NCI-H2029 treated with DMSO at 0.1 percent for 48 hours (cell line): ENCODE results near the gene UBAP1L.
"Not testable (repeated sequence)": the region's sequence is repeated elsewhere in the genome, so short reads cannot be mapped to it uniquely, and the experiment has no call there.

Experiments
- DNase-seq: peaks from one replicate; lab custom pipeline; 2025; lab: John Stamatoyannopoulos, UW

UBAP1L gene

DNA sequence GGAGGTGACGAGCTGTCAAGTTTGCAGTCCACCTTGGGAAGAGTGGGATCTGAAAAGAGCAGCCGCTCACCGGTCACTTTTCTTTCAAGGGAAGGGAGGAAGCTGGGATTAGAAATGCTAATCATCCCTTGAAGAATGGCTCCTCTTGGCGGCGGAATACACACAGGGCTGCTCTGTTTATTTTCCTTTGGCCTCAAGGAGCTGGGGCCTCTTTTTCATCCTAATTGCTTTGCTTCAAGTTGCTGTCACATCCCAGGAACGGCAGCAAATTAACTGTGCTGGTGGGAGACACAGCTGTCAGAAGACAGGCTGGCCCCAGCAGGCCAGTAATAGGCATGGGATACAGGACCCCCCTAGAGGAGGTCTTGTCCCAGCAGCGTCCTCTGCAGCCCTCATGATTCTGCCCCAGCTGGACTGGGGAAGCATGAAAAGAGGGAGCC lies 31.7 kb downstream of the UBAP1L start:
- DNase-seq: no peak

DNA sequence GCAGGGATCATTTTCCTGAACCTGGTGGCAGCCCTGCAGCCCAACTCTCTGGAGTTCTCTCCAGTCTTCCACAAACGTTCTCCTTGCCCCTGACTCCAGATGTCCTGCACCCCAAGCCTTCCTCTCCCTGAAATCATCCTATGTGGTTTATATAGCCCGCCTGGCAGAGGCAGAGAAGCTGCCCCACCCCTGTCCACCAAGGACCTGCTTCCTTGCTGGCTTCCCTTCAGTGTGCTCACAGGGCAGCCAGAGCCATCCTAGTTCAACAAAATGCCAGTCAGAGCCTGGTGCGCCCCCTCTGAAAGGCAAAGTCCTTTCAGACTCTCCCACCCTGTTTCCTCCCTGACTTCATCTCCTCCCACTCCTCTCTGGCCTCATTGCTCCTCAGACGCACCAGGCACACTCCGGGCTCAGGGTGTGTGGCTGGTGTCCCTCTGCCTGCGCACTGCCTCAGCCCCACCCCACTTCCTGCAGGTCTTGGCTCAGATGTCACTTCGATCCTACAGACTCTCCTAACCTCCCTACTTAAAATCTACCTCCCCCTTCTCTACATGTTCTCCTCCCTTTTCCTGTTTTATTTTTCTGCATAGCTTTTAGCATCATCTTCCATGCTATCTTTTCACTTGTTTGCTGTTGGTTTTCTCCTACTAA lies 32.6 kb downstream of the UBAP1L start:
- DNase-seq: no peak

DNA sequence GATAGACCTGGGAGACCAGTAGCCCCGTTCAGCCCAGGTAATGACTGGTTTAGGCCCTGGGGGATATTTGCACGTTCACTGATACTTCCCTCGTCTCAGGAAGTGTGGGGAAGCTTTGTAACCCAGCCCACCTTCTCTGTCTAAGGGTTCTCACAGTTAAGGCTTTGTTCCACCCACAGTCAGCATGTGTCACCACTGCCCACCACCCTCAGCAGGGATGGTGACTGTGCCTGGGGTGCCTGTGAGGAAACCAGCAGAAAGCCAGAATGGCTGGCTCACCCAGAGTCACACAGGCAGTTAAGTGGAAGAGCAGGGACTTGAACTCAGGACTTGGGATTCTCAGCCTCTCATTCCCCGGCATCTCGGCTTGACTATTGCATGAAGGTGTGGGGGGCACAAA lies 33.2 kb downstream of the UBAP1L start:
- DNase-seq: no peak

DNA sequence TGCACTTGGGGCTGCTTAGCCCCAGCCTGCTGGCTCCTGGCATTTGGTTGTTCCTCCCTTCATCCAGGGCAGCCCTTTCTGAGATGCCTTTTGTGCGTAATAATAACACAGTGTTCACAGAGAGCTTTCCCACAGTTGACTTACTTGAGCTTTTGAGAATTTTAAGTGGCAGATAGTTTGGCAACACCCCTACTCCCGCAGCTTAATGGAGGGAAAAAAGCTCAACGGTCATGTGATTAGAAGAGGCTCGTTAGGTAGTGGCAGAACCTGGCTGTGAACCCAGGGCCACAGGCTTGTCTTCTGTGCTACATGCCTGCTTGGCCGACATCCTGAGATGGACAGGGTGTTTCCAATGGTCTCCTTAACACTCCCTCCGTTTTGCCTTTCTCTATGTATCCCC lies 33.7 kb downstream of the UBAP1L start:
- no peak for DNase-seq

DNA sequence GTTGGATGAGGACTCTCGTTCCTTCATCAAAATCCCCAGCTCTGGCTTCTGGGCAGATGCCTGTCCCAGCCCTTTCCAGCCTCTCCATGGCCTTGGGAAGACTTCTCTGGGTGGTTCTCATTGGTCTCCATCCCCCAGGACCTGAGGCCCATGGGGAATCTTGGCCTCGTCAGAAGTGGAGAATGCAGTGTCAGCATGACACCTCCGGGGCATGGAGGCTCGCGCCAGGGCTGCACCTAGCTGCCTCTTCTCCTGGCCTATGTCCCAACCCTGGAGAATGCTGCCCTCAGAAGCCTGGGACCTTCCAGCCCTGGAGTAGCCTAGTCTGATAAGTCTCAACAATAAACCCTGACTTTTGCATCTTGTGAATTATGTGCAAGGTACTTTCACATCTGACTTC lies 35.4 kb downstream of the UBAP1L start:
- no peak for DNase-seq

DNA sequence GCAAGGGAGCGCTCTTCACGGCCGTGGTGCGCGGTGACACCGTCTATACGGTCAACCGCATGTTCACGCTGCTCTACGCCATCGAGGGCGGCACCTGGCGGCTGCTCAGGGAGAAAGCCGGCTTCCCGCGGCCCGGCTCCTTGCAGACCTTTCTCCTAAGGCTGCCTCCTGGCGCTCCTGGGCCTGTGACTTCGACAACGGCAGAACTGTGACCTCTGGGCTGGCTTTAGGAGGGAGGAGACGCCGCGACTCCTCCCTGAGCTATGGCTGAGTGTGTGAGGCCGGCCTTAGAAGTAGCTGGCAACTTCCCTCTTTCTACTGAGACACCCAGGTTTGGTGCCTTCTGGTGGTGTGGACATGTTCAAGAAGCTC lies 37.0 kb downstream of the UBAP1L start:
- no peak for DNase-seq

DNA sequence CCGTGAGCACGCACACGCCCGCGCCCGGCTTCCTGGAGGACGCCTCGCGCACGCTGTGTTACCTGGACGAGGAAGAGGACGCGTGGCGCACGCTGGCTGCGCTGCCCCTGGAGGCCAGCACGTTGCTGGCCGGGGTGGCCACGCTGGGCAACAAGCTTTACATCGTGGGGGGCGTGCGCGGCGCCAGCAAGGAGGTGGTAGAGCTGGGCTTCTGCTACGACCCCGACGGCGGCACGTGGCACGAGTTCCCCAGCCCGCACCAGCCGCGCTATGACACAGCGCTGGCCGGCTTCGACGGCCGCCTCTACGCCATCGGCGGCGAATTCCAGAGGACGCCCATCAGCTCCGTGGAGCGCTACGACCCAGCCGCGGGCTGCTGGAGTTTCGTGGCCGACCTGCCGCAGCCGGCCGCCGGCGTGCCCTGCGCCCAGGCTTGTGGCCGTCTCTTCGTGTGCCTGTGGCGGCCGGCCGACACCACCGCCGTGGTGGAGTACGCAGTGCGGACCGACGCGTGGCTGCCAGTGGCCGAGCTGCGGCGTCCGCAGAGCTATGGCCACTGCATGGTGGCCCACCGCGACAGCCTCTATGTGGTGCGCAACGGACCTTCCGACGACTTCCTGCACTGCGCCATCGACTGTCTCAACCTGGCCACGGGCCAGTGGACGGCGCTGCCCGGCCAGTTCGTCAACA lies 37.6 kb downstream of the UBAP1L start:
- no peak for DNase-seq

DNA sequence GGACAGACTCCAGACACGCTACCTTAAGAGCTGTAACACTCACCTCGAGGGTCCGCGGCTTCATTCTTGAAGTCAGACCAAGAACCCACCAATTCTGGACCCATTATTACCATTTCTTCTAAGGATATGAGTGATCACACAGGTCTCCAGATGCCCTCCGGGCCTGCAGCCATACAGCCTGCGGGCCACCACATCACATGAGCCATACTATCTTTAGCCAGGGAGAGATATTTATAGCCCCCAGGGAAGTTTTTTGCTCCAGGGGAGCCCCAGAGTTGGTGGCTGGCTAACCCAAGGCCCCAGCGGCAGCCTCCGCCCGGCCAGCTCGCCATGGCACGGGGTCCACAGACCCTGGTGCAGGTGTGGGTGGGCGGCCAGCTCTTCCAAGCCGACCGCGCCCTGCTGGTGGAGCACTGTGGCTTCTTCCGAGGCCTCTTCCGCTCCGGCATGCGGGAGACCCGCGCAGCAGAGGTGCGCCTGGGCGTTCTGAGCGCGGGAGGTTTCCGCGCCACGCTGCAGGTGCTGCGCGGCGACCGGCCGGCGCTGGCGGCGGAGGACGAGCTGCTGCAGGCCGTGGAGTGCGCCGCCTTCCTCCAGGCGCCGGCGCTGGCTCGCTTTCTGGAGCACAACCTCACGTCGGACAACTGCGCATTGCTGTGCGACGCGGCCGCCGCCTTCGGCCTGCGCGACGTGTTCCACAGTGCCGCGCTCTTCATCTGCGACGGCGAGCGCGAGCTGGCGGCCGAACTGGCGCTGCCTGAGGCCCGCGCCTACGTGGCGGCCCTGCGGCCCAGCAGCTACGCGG lies 38.3 kb downstream of the UBAP1L start, which contains the start of gene KBTBD13:
Gene KBTBD13, plus strand, starts transcription at position 261 of the 805 bp plus-strand sequence. Its CDS starts 70 bp downstream, at position 331.
- DNase-seq: no peak

DNA sequence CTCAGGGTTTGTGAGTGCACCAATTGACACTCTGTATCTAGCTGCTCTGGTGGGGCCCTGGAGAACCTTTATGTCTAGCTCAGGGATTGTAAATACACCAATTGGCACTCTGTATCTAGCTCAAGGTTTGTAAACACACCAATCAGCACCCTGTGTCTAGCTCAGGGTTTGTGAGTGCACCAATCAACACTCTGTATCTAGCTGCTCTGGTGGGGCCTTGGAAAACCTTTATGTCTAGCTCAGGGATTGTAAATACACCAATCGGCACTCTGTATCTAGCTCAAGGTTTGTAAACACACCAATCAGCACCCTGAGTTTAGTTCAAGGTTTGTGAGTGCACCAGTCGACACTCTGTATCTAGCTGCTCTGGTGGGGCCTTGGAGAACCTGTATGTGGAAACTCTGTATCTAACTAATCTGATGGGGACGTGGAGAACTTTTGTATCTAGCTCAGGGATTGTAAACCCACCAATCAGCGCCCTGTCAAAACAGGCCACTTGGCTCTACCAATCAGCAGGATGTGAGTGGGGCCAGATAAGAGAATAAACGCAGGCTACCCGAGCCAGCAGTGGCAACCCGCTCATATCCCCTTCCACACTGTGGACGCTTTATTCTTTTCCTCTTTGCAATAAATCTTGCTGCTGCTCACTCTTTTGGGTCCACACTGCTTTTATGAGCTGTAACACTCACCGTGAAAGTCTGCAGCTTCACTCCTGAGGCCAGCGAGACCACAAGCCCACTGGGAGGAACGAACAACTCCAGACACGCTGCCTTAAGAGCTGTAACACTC lies 39.2 kb downstream of the UBAP1L start:
- DNase-seq: not testable (repeated sequence)

DNA sequence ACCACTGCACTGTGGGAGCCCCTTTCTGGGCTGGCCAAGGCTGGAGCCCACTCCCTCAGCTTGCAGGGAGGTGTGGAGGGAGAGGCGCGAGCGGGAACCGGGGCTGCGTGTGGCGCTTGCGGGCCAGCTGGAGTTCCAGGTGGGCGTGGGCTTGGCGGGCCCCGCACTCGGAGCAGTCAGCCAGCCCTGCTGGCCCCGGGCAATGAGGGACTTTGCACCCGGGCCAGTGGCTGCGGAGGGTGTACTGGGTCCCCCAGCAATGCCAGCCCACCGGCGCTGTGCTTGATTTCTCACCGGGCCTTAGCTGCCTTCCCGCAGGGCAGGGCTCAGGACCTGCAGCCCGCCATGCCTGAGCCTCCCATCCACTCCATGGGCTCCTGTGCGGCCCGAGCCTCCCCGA lies 40.1 kb downstream of the UBAP1L start:
- DNase-seq: not testable (repeated sequence)

DNA sequence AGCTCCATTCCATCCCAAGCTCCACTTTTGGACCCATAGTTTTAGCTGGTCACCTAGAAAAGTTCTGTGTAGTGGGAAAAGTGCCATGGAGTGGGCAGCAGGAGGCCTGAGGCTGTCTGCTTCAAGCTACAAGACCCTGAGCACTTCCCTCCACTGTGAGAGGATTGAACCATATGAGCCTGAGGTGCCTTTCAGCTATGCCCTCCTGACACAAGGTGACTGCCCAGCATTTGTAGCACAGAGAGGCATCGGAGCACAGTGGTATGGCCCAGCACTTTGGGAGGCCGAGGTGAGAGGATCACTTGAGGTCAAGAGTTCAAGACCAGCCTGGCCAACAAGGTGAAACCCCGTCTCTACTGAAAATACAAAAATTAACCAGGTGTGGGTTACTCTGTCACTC lies 42.4 kb downstream of the UBAP1L start:
- DNase-seq: no peak

DNA sequence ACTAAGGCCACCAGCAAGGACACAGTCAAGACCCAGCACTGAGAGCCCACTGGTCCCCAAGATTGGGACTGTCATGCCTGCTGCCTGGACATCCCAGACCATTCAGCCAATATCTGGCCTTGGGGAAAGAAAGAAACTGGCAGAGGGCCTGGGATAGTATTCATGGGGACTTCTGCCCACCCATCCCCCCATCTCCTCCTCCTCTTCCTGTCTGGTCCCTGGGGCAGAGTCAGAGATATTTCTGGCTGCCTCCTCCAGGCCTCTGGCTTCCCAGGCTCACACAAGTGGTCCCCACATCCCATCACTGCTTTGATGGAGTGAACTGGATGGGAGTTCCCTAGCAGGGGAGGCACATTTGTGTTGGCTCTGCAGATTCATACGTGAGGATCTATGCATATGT lies 43.0 kb downstream of the UBAP1L start:
- DNase-seq: no peak

DNA sequence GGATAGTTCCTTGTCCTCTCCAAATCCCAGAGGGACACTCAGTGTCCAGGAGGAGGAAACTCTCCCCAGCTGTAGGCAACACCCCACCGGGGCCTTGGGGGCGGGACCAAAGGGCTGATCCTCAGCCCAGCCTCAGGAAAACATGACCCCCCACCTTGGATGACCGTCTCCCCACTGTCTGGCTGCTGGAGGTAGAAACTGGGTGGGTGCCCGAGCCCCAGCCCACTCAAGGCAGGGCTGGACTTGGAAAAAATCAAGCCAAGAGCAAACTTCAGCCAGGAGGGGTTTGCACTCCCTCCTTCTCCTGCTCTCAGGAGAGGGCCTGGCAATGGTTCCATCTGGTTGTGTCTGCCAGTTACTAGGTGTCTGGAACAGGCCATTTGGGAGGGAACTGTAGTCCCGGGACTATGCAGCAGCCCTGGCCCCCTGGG lies 43.6 kb downstream of the UBAP1L start:
- no peak for DNase-seq

DNA sequence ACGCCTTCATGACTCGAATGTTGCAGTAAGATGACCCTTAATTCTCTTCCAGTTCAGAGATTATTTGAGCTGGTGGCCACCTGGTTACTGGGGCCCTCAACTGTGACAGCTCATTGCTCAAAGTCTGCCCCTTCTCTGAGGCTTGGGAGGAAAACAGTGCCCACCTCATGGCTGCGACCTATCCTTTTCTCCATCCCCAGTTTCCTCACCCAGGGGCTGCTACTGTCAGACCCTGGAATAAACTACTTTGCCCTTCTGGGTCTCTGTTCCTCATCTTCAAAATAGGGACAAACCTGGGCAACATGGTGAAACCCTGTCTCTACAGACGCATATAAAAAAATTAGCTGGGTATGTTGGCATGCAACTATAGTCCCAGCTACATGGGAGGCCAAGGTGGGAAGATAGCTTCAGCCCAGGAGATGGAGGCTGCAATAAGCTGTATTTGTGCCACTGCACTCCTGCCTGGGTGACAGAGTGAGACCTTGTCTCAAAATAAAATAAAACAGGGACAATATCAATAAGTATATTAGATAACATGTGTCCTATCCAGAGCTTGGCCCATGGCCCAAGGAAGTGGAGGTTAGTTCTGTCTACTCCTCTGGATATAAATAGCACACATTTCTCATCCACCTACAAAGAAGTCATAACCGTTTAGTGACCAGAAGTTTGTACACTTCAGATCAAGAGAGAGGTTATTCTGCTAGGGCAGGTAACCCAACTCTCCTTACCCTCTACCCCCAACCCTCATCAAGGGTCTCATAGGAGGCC lies 45.0 kb downstream of the UBAP1L start:
- DNase-seq: no peak

DNA sequence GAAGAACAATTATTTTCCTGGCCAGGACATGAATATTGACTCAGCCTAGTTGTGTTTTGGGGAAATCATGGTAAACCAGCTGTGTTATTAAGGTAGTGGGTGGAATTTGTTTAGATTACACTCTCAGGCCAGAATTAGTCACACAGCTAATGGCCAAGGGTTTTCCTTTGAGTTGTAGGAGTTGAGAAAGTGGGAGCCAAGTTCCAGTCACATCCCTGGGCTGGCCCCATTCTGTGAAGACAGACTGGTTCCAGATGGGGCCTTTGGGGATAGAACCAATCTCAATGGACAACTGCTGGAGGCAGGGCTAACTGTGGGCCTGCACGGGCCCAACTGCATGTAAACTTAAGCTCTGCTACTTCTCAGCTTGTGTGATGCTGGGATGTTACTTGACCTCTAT lies 45.8 kb downstream of the UBAP1L start:
- no peak for DNase-seq

DNA sequence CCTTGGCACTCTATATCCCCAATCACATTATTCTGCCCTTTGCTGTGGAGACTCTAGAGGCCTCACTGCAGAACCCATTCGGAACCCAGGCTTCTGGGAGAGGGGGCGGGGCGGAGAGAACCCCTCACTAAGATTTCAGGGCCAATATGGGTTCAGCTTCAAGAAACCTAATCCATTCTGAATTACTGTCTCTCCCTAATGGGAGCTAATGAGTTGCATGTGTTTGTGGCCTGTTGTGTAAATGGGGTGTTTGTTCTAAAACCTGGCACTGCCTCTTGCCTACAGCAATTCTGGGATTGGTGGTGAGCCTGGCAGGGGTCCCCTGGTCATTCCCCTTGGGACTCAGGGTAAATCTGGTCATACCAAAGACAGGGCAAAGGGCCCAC lies 46.6 kb downstream of the UBAP1L start:
- DNase-seq: no peak

DNA sequence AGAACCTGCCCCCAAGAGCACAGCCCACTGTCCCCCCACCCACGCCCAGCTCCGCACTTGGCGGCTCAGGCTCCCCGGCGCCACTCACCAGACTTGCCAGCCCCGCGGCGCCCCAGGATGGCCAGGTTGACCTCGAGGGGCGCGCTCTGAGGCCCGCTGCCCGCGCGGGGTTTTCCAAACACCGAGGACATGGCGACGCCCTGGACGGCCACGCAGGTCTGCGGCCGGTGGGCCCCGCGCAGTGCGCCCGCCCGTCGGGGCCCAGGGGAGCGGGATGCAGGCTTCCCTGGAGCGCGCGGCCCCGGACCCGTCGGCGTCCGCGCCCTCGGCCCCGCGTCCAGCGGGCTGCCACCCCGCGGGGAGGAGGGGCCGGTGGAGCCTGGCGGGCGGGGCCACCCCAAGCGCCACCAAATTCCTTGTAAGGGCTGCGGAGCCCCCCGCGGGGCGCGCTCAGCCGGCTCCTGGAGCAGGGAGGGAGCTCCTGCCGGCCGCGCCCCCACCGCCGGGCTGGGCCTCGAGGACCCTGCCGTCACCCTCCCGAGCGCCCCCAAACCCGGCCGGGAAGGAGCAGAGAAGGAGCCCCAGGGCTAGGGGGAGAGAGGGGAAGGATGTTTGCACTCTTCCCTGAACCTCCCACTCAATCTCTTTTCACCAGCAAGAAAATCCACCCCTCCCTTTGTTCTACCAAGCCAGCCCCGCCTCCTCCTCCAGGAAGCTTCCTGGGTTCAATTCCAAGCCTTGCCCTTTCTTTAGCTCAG lies 47.2 kb downstream of the UBAP1L start, which contains the start of gene RASL12:
Gene RASL12, minus strand, starts transcription at position 347 of the 758 bp plus-strand sequence. Its CDS starts 156 bp downstream, at position 191.
- no peak for DNase-seq

DNA sequence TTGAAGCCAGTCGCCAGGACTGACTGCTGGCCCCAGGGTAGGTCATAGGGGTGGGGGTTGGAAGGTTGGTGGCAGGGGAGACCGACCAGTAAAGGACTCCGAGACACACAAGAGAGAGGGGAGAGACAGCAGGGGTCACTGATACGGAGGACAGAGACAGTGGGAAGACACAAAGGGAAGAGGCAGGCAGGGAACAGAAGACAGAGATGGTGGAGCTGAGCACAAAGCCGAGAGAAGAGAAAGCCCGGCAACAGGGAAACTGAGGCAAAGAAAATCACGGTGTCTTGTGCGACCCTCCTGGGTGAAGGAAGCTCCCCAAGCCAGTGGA lies 47.7 kb downstream of the UBAP1L start:
- DNase-seq: no peak

DNA sequence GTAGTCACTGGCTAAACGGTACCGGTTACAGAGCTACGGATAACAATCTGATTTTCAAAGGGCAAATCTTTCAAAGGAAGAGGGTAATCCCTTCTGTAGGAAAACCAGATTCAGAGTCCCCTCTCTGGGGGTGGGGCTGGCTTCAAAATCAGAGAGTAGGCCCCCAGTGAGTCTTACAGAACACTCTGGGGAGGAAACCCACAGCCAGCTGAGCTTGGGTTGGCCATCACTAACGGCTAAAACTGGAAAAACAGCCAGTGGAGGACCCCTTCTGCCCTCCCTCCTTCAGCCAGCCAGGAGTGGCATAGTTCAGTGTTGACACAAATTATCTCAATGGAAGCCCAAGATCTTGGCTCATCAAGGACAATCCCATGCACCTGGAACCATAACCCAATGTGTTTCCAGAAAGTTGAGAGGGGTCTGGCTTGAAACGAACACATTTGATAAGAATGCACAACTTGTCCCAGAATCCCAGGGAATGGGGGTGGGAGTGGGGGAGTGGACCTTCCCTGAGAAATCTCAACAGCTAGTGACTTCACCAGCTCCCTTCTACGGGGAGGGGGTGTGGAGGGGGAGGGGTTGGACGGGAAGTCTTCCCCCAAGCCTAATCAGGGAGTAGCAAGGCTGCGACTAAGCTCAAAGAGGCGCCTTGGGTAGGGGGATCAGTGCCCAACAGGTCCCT lies 48.2 kb downstream of the UBAP1L start:
- DNase-seq: no peak

DNA sequence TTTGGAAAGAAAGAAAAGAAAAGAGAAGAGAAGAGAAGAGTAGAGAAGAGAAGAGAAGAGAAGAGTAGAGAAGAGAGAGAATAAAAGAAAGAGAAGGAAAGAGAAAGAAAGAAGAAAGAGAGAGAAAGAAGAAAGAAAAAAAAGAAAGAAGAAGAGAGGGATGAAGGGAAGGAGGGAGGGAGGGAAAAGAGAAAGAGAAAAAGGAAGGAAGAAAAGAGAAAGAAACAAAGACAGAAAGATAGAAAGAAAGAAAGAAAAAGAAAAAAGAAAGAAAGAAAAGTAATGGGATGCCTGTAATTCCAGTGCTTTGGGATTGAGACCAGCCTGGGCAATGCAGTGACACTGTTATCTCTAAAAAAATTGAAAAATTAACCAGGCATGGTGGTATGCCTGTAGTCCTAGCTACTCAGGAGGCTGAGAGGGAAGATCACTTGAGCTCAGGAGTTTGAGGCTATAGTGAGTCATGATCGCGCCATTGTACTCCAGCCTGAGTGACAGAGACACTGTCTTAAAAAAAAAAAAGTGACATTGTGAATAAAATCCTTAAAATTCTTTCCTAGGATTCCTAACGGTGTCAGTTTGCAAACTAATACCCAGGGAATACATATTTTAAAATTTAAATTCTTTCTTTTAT lies 48.9 kb downstream of the UBAP1L start:
- DNase-seq: no peak
